Measurements from ENCODE around the gene DCUN1D4.
"Not testable (repeated sequence)": the region's sequence is repeated elsewhere in the genome, so short reads cannot be mapped to it uniquely, and the experiment has no call there.

The DCUN1D4 gene

GRCh38 chr4:51895816-51896408, 53.0 kb downstream of the DCUN1D4 start:
- peak; percentile 27 for DNase-seq

- no peak for DNase-seq
Observed at GRCh38 chr4:51901363-51901762, 58.4 kb downstream of the DCUN1D4 start.

- DNase-seq, result no peak
Observed at GRCh38 chr4:51906167-51906958, 63.4 kb downstream of the DCUN1D4 start.

GRCh38 chr4:51907006-51907669, 64.2 kb downstream of the DCUN1D4 start:
- no peak for DNase-seq

DNA sequence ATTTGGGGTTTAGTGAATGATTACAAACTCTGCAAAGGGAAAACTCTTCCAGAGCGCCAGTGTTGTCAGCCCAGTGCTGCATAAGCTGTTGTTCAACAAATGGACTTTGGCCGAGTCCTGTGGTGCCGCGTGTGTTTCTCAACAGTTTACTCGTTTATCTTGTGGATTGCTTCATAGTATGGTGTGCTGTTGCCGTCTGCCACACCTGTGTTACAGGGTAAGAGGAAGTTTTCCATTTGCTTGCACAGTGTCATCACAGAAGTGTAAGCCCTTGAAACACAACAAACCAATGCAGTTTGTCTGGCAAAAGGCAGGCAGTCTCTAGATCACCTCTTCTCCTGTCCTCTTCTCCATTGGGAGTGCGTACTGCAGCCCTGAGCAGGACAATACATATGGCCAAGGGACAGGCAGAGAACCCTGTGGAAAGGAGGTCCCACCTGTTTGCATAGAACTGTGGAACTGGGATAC, 66.3 kb downstream of the DCUN1D4 start:
- DNase-seq, result no peak

DNA sequence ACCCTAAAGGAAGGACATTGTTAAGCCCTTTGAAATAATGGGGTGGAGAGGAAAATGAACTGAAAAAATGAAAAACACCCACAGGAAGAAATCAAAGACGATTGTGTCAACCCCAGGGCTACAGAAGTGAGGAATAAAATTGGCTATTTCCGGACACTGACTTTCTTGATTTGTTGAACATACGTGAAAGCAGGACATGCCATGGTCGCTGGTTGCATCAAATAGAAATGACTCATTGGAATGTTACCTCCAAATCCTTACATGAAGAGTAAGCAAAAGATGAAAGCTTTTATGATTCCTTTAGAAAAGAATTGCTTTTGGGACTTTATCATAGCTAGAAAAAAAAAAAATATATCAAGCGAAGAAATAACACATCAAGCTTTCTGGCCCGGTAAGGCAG, 75.3 kb downstream of the DCUN1D4 start:
- DNase-seq, result no peak

DNA sequence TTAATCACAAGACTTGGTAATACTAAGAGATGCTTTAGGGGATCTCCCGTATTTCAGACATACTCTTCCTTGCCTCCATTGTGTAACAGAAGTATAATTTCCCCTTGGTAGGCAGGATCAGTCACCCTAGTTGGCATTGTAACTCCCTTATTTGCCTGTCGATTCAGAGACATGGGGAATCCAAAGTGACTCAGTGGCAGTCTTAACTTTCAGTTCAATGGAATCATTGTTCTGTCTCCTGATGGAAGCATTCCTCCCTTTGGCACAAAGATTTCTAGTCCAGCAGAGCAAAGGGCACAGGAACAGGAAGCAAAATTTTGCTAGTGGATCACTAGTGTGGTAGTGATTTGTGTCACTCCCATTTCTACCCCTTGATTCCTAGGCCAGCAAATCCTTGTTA, 80.4 kb downstream of the DCUN1D4 start:
- DNase-seq, result no peak

- DNase-seq, result no peak
Observed at GRCh38 chr4:51925307-51925706, 82.4 kb downstream of the DCUN1D4 start.

DNA sequence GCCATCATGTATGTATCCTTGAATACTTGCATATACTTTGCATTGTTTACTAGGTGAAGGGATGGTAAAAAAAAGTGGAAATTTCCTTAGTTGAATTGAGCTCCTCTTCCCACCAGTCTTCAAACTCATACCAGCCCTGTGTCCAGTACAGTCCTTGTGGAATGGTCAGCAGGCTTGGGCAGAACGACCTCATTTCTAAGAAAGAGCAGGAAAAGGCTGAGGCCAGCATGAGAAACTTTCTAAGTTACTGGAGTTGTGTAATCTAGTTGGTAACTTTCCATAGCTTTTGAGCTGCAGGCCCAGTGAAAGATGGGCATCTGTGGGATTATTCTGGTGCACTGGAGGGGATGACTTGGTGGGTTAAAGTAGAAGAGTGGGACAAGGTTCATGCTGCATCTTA, 87.6 kb downstream of the DCUN1D4 start:
- no peak for DNase-seq

DNA sequence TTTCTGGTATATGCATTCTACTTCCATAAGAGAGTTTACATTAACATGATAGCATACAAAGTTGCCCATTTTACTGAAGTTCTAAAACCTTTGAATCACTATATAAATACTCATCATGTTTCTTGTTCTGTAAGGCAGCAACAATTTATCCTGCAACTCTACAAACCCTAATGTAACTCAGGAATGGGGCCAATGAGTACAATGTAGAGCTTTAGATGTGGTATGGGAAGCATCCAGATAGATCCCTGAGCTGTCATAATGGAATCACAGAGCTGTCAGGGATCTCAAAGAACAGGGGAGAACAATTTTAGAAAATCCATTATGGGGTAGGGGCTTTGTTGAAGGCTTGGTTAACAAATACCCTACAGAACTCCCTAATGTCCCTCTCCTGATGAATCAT, 88.5 kb downstream of the DCUN1D4 start:
- DNase-seq, result no peak

GRCh38 chr4:51932261-51932660, 89.3 kb downstream of the DCUN1D4 start:
- DNase-seq, result no peak

- DNase-seq, result no peak
Observed at GRCh38 chr4:51932684-51933083, 89.7 kb downstream of the DCUN1D4 start.

DNA sequence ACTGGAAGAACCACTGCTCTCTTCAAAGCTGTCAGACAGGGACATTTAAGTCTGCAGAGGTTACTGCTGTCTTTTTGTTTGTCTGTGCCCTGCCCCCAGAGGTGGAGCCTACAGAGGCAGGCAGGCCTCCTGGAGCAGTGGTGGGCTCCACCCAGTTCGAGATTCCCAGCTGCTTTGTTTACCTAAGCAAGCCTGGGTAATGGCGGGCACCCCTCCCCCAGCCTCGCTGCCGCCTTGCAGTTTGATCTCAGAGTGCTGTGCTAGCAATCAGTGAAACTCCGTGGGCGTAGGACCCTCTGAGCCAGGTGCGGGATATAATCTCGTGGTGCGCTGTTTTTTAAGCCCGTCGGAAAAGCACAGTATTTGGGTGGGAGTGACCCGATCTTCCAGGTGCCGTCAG, 97.5 kb downstream of the DCUN1D4 start:
- not testable (repeated sequence) for DNase-seq

DNA sequence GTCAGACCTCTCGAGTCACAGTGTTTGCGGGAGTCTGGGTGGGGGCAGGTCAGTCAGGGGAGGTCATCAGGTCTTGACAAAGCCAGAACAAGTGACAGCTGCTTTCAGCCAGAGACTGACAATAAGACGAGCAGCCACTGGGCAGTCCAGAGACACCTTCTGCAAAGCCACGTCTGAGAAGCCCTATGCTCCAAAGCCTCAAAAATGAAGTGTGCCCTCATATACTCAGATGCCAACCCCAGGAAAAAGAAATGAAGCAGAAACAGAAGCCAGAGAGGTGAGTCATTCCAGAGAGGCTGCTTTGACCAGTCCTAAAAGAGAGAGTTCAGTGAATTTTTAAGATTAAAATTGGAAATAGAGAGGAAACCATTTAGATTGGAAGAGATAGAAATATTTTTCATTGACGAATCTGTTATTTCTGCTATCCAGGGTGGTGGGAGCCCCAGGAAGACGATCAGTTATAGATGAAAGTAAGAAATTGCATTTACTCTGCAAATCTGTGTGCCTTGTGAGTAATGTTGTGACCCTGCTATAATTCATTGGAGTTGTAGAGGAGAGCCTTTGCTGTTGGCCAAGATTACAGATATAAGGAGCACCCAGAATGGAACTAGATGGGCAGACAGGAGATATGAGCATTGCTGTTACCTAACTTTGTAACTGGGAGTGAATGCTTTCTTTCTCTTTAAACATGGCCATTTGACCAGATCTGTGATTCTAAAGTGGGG, 99.3 kb downstream of the DCUN1D4 start:
- no peak for DNase-seq

- DNase-seq, result no peak
Observed at GRCh38 chr4:51942833-51943215, 99.9 kb downstream of the DCUN1D4 start.

- no peak for DNase-seq
Observed at GRCh38 chr4:51943221-51943620, 100.3 kb downstream of the DCUN1D4 start.

GRCh38 chr4:51958199-51958968, 115.4 kb downstream of the DCUN1D4 start:
- DNase-seq, result no peak

DNA sequence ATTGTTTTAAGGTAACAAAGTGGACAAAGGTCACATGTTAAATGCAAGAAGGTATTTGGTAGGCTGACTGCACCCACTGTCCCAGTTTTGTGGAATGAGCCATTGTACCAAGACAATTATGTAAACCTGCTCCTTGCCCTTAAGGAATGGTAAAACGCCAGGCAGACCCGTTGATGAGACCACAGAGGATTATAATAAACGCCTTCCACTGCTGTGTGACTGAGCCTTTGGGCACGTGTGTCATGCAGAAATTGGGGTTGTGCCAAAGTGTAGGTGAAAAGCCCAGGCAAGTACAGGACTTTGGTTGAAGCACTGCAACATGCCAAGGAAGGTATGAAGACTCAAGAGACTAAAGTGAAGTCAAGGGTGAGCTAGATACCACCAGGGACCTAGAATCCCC, 117.5 kb downstream of the DCUN1D4 start:
- DNase-seq, result no peak

- DNase-seq, result no peak
Observed at GRCh38 chr4:51963841-51964517, 121.0 kb downstream of the DCUN1D4 start.

GRCh38 chr4:51965862-51966261, 122.9 kb downstream of the DCUN1D4 start:
- DNase-seq, result no peak

All from KG1 (cell line).